SIG-M5 (cell line): ENCODE results near the gene NFIA.

Source experiments
- DNase-seq: peaks from one replicate; lab custom pipeline; 2025; lab: John Stamatoyannopoulos, UW

NFIA gene

DNA sequence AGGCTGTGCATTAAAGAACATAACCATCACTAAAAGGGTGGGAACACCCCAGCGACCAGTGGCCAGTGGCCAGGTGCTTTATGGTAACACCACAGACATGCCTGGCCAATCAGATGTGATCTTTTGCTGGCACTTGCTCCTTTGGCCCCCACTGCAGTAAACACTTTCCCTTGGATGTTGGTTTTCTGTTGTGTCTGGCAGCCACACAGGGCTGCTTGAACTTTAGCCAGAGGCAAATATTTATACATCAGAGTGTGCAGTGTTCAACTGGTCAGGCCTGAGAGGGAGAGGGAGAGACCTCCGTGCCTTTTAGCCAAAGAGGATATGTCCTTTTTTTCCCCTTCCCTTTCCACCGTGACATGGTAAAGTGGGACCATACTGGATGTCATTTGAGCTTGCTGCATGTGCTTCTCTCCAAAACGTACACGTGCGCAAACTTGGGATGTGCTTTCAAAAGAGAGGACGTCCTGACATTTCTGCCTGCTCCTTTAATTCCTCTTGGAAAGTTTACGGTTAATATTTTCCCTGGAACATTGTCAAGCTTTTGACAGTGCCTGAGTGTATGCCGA is 101.2 kb downstream of the NFIA start:
- DNase-seq = no peak

DNA sequence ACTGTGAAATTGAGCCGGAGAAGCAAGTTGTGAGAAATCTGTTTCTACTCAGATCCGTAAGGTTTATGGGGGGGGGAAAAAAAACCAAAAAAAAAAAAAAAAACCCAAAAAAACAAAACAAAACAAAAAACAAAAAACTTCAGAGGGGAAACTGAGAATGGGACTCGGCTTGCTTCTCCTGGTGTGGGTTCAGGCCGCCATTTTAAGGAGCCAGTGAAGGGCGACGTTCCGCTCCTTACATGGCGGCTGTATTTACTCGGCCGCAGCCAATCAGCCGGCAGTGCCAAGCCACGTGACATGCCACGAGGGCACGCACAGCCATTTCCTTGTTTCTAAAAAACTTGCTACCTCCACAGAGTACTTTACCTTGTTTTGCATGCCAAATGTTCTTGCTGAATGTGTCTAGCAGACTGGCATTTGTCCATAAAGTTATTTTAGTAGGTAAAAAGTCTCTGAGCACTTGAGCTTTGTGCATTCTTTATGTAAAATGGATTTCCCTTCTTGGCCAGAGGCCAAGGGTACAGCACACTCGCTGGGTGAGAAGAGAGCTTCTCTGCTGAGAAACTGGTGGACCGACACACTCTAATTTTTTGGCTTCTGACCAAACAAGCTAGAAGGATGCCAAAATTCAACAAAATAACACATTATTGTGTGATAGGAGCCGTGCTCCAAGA is 101.8 kb downstream of the NFIA start:
- DNase-seq = no peak

DNA sequence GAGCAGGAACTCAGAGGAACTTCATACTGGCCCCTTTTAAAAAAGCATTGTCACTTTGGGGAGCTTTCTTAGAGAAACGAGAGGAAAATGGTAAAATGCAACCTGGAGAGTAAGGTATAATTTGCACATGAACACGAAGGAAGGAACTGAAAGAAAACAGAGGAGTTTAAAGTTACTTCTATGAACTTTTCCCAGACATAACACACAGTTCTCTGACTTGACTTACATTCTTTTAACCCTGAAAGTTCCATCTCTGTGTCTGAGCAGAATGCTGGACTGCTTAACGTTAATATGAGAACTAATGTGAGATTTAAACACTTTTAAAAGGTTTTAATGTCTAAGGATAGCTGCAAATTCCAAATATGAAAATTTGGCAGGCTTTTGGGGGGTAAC is 102.3 kb downstream of the NFIA start:
- no peak for DNase-seq

DNA sequence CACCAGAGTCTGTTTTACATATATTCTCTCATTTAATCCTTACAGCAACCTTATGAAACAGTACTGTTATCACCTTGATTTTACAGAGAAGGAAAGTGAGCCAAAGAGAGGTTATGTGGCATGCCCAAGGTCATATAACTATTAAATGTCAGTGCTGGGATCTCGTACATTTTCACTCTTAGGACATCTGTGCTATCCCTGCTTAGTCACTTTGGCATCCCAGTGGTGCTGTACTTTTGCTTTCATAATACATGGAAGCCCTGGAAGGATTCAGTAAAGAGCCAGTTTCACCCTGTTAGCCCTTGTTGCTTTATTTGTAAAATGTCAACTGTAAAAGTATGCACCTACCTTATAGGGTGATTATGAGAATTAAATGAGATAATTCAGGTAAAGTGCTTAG is 104.4 kb downstream of the NFIA start:
- DNase-seq = no peak

DNA sequence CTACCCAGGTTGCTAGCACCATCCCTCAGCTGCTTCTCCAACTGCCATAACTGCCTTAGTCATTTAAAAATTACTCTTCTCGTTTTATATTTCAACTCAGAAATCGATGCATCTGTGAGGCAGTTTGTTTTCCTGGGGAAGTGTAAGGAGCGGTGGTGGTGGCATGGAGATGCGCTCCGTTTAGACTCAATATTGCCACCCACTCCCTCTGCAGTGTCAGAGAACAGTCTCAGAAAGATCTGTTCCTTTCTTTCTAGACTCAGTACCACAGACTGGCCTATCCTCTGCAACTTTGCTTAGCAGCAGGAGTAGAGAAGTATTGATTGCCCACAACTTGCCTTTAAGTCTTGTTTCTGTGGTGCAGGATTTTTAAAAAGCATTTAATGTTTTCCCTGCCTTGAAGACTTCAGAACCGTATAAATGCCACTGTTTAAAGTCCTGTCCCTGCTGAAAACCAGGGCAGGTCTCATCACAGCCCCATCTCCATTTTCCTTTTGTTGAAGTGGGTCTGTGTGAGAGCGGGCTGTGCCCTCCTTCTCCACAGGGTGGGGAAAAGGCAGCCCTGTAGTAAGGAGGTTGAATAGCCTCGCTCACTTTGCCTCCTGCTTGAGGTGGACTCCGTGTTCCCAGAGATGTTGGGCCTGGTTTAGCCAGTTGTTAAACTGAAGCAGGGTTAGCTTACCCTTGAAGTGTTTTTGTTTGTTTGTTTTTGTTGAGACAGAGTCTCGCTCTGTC is 105.2 kb downstream of the NFIA start:
- no peak for DNase-seq

DNA sequence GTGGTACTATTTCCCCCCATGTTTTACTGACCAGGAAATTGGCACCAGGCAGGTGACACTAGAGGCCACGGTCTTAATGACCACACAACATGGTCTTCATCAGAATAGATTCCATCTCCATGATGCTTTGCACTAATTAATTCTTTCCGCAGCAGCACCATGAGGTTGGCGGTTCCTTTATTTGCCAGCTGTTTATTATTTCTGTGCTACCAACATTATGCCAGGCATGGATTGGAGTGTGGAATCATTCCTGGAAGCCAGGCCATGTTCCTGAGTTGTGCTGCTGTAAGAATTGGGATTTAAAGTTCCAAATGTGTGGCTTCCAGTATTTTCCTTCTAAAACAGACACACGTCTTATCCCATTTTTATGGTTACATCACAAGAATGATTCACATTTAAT is 107.8 kb downstream of the NFIA start:
- no peak for DNase-seq

DNA sequence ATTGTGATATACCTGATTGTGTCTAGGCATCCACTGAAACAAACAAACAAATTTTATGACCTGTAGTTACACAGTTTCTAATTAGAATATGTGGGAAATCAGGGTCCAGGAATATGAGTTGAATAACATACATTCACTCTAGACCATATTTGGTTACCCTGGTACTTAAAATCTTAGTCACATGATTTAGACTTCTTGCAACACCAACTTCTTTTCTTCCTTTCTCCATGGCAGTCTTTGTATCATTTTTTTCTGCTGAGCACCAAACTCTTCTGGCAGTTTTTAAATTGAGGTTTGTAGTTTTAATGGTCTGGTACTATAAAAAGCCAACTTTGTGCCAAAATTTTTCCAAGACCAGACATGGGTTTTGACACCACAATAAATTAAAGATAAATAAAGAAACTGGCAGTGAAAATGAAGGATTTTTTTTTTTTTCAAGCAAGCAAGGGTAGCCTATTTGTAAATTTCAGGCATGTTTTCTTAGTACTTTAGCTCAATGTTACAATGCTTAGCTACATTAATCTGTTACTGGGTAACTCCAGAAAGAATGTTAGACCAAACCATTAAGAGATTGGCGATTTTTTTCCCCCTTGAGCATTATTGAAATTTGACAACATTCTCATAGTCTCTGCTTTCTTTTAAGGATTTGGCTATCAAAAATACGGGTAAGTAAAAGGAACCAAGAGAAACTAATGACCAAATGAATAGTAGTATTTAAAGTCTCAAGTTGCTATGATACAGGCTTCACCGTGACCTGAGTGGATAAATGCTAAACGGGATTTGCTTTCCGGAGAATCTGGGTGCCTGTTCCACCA is 108.5 kb downstream of the NFIA start:
- DNase-seq = no peak

DNA sequence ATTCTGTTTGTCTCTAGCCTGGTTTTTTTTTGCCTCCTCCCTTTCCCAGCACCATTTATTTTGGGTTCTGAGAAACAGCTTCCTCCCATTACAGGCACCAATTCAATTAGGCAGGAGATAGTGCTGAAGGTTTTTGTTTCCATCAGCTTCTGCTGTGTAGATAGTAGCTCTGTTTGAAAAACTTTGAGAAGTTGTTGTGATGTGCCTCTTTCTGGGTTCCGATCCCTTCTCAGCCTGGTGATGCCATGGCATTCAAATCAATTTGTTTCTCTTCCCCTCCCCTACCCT is 109.0 kb downstream of the NFIA start:
- no peak for DNase-seq

DNA sequence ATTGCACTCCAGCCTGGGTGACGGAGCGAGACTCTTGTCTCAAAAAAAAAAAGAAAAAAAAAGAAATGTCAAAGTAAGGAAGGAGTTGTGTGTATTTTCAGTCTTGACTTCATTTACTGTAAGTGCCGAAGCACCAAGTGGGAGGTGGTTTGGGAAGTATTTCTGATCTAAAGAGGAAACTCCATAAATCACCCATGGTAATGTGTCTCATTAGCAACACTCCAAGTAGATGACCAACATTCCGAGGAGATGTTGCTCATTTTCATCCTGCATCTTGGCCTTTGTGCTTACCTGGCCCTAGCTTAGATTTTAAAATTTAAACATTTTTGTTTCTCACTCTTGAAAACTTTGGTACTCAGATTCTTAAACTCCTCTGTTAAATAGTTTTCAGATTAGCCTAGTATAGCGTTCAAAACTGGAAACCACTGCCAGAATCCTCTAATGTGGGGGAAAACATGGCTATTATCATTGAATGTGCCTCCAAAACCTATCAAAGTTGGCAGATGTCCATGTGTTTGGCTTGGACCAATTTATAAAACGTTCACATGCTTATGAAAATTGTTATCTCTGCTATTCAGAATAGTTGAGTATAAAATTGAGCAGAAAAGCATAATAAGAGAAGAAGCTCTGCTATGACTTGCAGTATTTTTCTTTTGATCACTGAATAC is 110.4 kb downstream of the NFIA start:
- DNase-seq = no peak

DNA sequence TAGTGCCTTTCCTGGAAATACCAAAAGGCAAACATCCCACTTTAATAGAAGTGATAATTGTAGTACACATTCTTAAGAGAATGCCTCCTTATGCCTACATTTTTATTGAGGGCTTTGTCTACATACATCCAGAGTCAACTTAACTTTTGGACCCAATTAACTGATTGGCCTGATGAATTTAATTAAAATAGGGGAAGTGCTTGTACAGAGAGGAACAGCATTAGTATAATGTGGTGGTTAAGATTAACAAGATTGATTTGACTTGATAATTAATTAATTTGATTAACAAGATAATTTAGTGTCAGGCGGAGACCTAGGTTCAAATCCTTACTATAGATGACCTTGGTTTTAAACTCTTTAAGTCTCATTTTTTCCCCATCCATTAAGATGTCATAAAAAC is 111.4 kb downstream of the NFIA start:
- DNase-seq = no peak

DNA sequence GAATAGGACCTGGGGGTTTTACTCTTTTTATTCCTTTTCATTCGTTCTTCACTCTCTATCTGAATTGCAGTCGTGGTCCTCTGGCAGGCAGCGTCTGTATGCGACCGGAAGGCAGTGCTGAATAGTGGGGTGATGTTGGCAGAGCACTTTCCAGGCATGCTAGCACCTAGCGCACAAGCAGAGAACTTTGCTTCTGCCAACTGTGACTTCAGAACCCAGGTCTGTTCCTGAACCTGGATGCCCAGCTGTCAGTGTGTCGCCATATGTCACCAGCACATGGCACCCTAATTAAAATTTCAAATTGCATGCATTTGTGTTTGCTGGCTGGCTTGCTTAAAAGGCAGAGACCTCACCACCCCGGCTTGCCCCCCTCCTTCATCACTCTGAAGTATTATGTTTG is 116.2 kb downstream of the NFIA start:
- no peak for DNase-seq

DNA sequence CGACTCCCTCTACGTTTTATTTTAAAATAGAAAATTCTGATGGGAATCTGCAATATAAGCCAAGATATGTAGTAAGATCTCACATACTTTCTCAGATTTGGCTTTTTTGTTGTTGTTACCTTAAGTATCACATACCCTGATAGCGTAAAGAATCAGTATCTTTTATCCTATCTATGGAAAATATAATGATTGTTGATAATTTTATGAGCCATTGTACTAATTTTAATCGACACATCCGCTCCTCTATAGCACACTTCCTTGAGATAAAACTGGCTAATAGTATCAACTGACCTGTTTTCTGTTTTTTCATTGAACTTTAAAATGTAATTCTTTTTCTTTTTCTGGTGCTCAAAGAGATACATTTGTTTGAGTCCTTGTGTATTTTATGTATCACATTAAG is 118.7 kb downstream of the NFIA start:
- DNase-seq = no peak

DNA sequence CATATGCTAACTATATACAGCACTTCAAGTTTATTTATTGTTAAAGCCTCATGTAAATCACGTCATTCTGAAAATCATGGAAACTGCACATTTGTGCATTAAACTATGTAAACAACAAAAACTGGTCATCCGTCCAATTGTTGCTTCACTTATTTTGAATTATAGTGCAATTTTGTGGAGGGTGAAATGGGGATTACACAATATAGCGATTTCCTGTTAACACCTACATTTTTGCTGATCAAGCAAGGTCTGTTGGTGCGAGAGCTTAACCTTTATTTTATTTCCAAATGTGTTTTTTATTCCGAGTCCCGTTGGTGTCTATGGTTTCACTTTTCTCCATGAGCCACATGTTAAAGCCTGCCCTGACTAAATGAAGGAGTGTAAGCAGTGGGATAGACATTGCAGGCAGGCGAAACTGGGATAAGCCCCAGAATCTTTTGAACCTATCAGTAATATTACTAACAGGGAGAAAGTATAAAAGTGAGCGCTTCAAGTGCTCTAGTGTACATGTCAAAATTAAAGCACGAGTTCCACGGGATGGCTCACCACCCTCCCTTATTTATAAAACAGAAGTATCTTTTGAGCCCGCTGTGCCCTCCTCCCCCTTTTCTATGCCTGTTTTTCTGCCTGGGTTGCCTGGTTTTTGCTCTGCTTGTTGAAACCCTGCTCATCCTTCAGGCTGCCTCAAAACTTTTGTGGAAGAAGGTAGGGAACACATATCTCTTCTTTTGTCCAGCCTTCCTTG is 120.7 kb downstream of the NFIA start:
- DNase-seq = no peak

DNA sequence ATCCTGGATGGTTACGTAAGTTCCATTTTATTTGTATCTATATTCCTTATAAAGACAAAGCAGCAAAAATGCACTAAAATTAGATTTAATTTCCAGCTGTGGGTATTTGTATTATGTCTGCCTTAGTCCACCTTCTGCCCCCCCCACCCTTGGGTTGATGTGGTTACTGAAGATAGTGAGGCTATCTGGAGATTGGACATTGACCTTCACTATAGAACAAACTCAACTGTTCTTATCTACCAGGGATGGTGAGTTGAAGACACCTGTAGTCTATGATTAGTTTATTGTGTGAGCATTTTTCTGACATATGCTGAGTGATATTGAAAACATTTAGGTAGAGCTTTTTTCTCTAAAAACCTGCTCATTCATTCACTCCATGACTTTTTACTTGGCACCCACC is 122.2 kb downstream of the NFIA start:
- no peak for DNase-seq

DNA sequence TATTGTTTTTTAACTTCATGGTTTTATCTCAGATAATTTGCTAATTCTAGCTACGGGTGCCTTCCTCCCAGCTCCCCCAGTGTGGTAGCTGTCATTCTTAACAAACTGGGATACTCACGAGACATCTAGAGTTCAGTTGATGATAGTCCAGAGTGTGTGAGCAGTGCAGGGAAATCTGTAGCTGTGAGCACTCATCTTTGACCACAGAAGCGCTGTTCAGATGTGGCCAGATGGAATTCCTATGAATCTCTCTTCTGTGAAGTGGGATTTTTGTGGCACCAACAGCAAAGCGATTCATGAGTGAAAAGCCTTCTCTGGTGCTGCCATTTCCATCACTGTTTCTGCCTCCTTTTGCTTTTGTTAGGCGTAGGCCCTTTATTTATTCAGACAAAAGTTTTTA is 125.1 kb downstream of the NFIA start:
- DNase-seq = no peak

DNA sequence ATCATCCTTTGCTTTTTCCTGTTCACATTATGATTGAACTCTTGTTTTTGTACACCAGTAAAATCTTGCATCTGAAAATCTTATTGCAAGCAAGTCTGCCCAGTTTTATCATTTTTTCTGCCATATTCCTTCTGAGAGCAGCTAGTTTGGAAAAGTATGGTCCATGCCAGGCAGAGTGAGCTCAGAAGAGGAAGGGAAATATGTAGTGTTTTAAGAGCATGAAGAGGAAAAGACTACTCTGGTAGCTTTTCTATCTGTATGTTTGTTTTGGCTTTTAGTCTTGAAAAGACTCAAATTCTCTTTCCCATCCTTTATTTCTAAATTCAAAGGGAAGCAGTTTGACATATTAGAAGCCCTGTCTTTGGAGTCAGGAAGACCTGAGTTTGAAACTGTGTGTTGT is 125.8 kb downstream of the NFIA start:
- no peak for DNase-seq

DNA sequence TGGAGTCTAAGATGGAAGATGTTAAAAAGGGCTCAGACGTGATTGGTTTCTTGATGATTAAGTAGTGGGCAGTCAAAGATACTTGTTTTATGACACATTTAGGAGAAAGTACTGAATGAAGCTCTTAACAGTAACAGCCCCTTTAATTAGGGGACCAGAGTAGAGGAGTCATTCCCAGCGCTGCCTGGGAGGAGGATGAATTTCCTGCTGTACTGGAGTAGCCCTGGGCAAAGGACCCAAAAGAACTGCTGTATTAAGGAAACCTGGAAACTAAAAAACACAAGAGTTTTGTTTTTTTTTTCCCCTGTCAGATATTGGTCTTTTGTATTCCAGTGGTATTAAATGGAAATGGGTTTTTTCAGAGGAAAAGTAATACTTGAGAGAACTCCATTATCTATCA is 126.5 kb downstream of the NFIA start:
- no peak for DNase-seq

DNA sequence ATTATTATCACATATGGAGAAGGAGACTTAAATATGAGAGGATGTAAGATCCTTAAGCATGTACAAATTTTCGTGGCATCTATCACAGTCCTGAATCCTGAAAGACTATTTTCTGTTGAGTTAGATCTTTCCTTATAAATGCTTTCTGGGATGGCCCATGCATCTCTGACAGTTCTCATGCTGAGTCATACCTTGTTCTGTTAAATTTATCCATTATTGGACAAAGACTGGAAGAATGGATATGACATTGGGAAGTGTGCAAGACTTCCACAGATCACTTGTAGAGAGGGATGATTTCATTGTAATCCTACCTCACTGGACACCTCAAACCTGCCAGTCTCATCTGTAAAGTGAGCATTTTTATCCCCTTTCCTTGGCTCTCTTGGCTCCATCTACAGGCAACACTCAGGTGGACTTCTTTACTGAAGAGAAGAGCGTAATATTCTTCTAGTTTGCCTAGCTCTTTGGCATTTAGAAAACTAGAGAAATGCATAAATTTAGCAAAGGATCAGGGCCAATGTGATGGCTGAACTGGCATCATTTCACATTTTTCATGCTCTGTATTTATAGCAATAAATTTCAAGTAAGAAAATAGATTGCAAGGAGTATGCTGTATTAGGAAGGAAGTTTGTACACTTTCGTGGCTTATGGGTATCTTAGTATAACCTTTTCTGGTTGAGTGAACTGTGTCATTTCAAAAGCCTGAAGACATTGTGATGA is 128.2 kb downstream of the NFIA start:
- no peak for DNase-seq

DNA sequence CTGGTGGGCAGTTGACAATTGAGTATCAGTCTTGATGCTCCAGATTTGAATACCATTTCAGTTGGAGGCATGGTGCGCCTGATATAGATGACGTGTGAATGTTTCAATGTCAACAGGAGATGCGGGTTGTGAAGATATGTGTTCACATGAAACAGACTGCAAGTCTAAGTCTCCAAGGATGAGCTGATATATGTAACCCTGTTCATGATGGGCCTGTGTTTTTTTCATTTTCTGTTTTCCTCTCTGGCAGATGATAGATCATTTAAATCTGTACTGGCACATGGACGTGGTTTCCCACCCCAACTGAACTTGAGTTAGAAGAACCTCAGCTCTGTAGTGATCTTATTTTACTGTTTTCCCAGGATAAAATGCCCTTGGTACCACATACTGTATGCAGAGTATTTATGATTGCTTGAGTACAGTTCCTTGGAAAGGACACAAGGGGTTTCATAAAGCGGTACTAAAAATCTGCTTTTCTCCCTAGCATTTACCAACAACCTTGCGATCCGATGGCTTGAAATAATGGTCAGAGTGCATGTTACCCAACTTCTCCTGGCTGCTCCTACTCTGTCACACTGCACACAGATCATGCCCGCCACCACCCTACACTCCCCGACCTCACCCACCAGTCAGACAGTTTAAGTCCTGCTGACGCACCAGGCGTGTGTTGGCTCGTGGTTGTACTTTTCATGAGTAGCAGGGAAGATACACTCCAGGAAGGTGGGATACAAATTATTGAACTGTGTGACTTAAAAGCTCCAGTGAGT is 131.1 kb downstream of the NFIA start:
- no peak for DNase-seq

DNA sequence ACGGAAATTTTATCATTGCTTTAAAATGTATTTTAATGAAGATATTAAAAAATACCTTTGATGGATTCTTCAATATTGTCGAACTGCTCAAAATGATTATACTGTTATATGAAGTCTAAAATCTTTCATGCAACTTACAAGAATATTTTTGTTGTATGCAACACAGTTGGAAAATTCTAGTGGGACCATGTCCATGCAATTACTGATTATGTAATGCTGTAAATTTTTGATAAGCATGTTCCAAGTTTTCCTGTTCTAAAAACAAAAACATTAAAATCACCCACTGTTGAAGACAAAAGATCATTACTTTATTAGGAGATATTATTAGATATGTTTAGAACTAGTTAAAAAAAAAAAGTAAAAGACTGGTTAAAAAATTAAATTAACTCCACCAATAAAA is 132.8 kb downstream of the NFIA start:
- no peak for DNase-seq
